SK-N-MC (cell line): Measurements from ENCODE around the gene SRRM1.
"Not testable (repeated sequence)": the region's sequence is repeated elsewhere in the genome, so short reads cannot be mapped to it uniquely, and the experiment has no call there.

ENCODE experiments used
- DNase-seq: peaks from one replicate; pipeline ENCODE4 v3.0.0-alpha.2; 2011; ENCODE audit warnings: low read depth, low spot score
- H3K27ac ChIP-seq: fragments of 200-600 bp; sonication (generic); 2 replicates; pipeline ENCODE4 v1.5.1; 2016; ENCODE audit warnings: mixed run types
- H3K36me3 ChIP-seq: fragments of 200-600 bp; sonication (generic); 2 replicates; pipeline ENCODE4 v1.6.1; 2017; ENCODE audit warnings: antibody characterized with exemption, low read length, mixed read lengths; ENCODE audit not compliant: insufficient read depth
- H3K4me3 ChIP-seq: fragments of 200-600 bp; sonication (generic); 2 replicates; pipeline ENCODE4 v1.5.1; 2016
- H3K9ac ChIP-seq: fragments of 200-600 bp; sonication (generic); 2 replicates; pipeline ENCODE4 v1.8.0; 2017; ENCODE audit warnings: mixed run types, mixed read lengths; ENCODE audit not compliant: insufficient read length
- H3K9me3 ChIP-seq: fragments of 200-600 bp; sonication (generic); 2 replicates; pipeline ENCODE4 v1.6.1; 2017; ENCODE audit warnings: low read depth, mild to moderate bottlenecking, antibody characterized with exemption, low read length, moderate library complexity, mixed read lengths
- EZH2 ChIP-seq: fragments of 200-600 bp; sonication (generic); IDR thresholded peaks from one replicate; pipeline ENCODE4 v1.6.1; 2017; ENCODE audit warnings: antibody characterized with exemption
- FOXP2 ChIP-seq: optimal IDR thresholded peaks from 2 replicates; pipeline ENCODE3; 2011; ENCODE audit warnings: mild to moderate bottlenecking, moderate library complexity; ENCODE audit not compliant: insufficient read depth; ENCODE audit errors: extremely low read length, control extremely low read depth
- POLR2AphosphoS5 ChIP-seq: IDR thresholded peaks from 2 replicates; pipeline ENCODE4 v1.6.1; 2012; ENCODE audit warnings: mild to moderate bottlenecking, low read depth, low read length, borderline replicate concordance

The SRRM1 gene

DNA sequence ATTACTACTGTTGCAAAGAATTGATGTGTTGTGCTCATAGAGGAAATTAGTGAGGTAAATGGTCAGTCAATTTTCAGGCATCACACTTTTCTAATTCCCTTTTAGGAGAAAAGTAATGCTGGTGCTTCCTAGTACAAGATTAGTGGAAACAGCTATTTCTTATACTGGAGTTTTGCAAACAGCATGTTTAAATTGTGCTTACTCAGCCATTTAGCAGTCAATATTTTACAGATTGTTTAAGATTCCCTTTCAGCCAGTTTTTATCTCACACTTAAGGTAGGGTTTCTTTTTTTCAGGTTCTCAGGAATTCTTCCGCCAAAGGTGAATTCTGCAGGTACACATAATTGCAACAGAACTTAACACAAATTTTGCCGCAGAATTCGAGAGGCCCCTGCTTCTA, 10.9 kb downstream of the SRRM1 start:
- H3K9me3 ChIP-seq = no peaks in the 10 kb centered on the region
- no peak for DNase-seq
- no peak overlapping the region for H3K9ac ChIP-seq
- H3K27ac ChIP-seq = peak overlapping the region; percentile 17; the same call in 1 of the 2 replicates
- H3K4me3 ChIP-seq = no peak overlapping the region
- TF ChIP-seq EZH2 (no peak), POLR2AphosphoS5 (no peak), FOXP2 (no peak)
- H3K36me3 ChIP-seq = peaks cover 94% of the 10 kb centered on the region

DNA sequence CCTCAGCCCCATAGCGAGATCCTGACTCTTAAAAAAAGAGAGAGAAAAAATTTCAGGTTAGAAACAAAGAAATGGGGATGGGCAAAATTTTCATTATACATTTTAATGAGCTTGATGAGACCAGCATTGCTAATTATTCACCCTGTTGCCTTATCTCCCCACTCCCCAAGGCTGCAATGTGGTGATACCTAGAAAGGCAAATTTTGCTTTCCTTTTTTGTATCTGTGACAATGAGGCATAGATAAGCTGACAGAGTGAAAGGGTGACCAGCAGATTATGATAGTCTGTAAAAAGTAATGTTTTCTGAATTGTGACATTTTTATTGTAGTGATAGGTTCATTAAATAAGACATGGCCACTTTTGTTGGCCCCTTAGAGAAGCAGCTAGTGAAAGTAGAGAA, 12.9 kb downstream of the SRRM1 start:
- no peak overlapping the region for H3K9ac ChIP-seq
- TF ChIP-seq POLR2AphosphoS5 (no peak), EZH2 (no peak), FOXP2 (no peak)
- no peak for DNase-seq
- no peak overlapping the region for H3K27ac ChIP-seq
- no peaks in the 10 kb centered on the region for H3K9me3 ChIP-seq
- H3K36me3 ChIP-seq = peaks cover 94% of the 10 kb centered on the region
- H3K4me3 ChIP-seq = no peak overlapping the region

DNA sequence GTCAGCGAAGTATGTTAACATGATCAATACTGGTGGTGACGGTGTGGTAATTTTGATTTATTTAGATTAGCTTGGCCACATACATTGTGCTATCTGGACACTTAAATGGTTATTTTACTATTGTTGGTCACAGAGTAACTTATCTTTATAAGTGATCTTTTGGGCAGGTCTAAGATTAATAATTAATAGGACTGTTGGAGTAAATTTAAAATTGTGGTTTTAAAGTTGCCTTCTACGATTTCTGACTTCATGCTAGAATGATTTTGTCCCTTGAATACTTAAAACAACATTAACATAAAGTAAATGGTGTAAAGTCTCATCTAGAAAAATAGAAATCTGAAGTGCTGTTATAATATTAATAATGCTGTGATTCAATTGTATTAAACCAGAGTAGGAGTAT, 14.7 kb downstream of the SRRM1 start:
- no peak overlapping the region for H3K4me3 ChIP-seq
- peaks cover 99% of the 10 kb centered on the region for H3K36me3 ChIP-seq
- H3K27ac ChIP-seq = no peak overlapping the region
- H3K9me3 ChIP-seq = no peaks in the 10 kb centered on the region
- no peak for DNase-seq
- no peak for TF ChIP-seq POLR2AphosphoS5
- no peak for TF ChIP-seq FOXP2
- no peak for TF ChIP-seq EZH2
- H3K9ac ChIP-seq = no peak overlapping the region

DNA sequence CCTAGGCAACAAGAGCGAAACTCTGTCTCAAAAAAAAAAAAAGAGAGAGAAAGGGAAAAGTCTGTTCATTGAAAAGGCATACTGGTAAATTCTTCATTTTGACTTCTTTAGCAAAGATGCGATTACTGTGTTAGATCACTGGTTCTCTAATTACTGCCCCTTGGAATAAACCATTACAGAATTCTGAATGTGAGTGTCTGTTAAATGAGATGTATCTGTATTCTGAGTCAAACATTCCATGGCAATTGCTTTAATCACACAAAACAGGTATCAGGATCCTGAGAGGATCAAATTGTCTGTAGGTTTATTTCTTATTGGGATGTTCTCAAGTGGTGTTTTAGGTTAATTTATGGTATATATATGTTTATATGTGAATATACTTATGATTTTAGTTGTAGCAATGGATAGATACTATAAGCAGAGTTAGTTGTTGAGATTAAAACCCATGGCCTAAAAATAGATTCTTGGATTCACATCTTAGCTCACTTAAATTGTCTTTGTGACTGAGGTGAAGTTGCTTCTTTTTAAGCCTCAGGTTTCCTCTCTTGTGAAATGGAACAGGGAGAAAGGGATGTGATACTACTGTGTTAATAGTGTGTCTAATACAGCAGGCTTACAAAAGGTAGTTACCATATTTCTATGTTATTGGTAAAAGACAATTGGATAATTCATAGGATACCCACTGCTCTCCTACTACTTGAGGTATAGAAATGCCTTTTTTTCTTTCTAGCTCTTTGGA, 16.2 kb downstream of the SRRM1 start:
- Histone ChIP-seq H3K9me3 (no peaks in the 10 kb centered on the region), H3K4me3 (no peak overlapping the region), H3K36me3 (peaks cover 97% of the 10 kb centered on the region), H3K27ac (peak overlapping the region; percentile 22; the same call in 1 of the 2 replicates), H3K9ac (no peak overlapping the region)
- DNase-seq = no peak
- TF ChIP-seq POLR2AphosphoS5 (no peak), FOXP2 (no peak), EZH2 (no peak)

DNA sequence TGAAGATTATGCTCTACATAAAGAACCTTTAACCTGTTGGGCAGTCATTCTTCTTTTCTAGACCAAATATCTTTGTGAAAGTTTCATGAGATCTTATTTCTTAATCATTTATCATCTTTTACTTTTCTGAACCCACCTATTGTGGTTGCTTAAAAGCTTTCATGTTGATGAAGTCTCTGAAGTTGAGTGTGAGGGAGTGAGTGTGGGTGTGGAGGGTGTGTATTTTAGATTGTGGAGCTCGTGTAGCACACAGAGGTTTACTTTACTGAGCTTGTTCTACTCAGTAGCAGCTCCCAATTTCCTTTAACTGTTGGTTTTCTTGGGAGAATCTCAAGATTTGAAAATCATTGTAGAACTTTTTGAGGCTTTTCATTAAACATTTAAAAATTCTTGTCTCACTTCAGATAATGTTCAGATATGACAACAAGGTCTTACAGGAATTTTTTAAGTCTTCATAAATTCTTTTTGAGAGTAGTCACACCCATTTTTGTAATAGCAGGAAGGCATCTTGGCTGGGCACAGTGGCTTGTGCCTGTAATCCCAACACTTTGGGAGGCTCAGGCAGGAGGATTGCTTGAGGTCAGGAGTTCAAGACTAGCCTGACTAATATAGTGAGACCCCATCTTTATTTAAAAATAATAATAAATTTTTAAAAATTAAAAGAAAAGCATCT, 17.0 kb downstream of the SRRM1 start:
- peak overlapping the region; percentile 22; the same call in 1 of the 2 replicates for H3K27ac ChIP-seq
- no peaks in the 10 kb centered on the region for H3K9me3 ChIP-seq
- no peak for TF ChIP-seq FOXP2
- TF ChIP-seq EZH2 = no peak
- no peak for TF ChIP-seq POLR2AphosphoS5
- no peak overlapping the region for H3K4me3 ChIP-seq
- peaks cover 97% of the 10 kb centered on the region for H3K36me3 ChIP-seq
- H3K9ac ChIP-seq = no peak overlapping the region
- no peak for DNase-seq

DNA sequence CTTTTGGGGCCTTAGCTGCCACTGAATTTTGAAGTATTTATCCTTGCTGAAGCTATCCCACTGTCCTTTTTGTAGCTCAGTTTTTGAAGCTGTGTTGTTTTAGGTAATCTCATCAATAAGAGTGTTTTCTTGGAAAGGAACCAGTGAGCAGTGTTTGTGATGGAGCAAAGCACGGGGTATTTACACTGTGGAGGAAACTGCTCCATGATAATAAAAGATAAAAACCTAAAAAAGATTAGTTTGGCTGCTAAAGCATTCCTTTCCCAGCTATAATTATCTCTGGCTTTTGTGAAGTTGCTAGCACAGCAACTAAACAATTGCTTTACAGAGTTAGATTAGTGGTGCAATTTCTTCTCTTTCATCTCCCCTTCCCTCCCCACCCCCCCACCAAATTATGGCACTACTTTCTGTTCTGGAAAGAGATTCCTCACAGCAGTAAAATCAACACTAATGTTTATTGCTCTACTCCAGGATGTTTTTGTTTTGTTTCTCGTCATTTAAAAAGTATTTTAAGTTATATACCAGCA, 21.5 kb downstream of the SRRM1 start:
- no peak for DNase-seq
- Histone ChIP-seq H3K9me3 (no peaks in the 10 kb centered on the region), H3K27ac (peak overlapping the region; percentile 48; the same call in 1 of the 2 replicates), H3K36me3 (peaks cover 97% of the 10 kb centered on the region), H3K9ac (no peak overlapping the region), H3K4me3 (no peak overlapping the region)
- TF ChIP-seq POLR2AphosphoS5 = no peak
- no peak for TF ChIP-seq FOXP2
- no peak for TF ChIP-seq EZH2

DNA sequence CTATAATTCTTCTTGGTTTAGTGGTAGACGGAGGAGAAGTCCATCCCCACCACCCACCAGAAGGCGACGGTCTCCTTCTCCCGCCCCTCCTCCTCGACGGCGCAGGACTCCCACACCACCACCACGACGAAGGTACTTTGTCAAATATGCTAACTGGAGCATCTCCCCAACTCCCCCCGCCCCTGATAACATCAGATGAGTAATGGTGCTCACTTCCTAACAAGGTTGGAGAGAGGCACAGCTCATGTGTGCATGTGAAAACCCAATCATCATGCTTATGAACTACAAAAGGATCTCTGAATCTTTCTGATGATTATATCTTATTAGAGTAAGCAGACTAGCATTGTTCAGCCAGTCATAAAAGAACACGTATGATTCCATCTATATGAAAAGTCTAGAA, 23.7 kb downstream of the SRRM1 start:
- H3K9ac ChIP-seq = no peak overlapping the region
- peaks cover 95% of the 10 kb centered on the region for H3K36me3 ChIP-seq
- no peak overlapping the region for H3K4me3 ChIP-seq
- no peak overlapping the region for H3K27ac ChIP-seq
- TF ChIP-seq FOXP2 (no peak), EZH2 (no peak), POLR2AphosphoS5 (no peak)
- H3K9me3 ChIP-seq = no peaks in the 10 kb centered on the region
- no peak for DNase-seq

DNA sequence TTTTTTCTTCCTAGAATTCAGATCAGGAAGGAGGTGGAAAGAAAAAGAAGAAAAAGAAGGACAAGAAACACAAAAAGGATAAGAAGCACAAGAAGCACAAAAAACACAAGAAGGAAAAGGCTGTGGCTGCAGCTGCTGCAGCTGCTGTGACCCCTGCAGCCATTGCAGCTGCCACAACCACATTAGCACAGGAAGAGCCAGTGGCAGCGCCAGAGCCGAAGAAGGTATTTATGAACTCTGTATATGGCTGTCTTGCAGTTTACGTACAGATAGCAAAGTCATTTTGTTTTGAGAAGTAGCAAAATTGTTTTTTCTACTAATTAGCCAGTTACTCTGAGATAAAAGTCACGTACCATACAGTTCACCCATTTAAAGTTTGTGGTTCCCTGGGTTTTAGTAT, 28.3 kb downstream of the SRRM1 start:
- not testable (repeated sequence) for DNase-seq, H3K9ac ChIP-seq, H3K9me3 ChIP-seq, H3K4me3 ChIP-seq
- peak overlapping the region; percentile 57; the same call in 1 of the 2 replicates for H3K27ac ChIP-seq
- peaks cover 93% of the 10 kb centered on the region for H3K36me3 ChIP-seq

DNA sequence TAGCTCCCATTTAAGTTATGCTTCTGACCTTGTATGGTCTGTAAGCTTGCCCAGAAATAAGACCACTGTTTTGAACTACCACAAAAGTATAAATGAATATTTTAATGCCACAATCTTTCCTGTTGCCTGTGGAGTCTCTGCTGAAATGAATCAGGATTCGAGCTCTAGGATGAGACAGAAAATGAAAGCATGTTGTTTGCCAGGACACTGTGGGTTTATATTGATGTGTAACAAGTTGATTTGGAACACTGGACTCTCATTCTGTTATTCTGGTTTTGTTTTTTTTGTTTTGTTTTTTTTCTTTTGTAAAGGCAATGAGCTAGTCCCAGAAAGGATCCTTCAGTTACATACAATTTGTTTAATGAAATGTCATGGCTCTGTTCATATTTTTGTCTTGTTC, 29.6 kb downstream of the SRRM1 start:
- peaks cover 93% of the 10 kb centered on the region for H3K36me3 ChIP-seq
- DNase-seq = not testable (repeated sequence)

More for the DNA sequence above, 29.6 kb downstream of the SRRM1 start:
- Histone ChIP-seq H3K9ac (peak overlapping the region; percentile 26), H3K27ac (peak overlapping the region; percentile 67; the same call in 1 of the 2 replicates)
- H3K9me3 ChIP-seq, H3K4me3 ChIP-seq: not testable (repeated sequence)
